Measurements from ENCODE around the gene RANGAP1.
"Not testable (repeated sequence)": the region's sequence is repeated elsewhere in the genome, so short reads cannot be mapped to it uniquely, and the experiment has no call there.

Gene RANGAP1

DNA sequence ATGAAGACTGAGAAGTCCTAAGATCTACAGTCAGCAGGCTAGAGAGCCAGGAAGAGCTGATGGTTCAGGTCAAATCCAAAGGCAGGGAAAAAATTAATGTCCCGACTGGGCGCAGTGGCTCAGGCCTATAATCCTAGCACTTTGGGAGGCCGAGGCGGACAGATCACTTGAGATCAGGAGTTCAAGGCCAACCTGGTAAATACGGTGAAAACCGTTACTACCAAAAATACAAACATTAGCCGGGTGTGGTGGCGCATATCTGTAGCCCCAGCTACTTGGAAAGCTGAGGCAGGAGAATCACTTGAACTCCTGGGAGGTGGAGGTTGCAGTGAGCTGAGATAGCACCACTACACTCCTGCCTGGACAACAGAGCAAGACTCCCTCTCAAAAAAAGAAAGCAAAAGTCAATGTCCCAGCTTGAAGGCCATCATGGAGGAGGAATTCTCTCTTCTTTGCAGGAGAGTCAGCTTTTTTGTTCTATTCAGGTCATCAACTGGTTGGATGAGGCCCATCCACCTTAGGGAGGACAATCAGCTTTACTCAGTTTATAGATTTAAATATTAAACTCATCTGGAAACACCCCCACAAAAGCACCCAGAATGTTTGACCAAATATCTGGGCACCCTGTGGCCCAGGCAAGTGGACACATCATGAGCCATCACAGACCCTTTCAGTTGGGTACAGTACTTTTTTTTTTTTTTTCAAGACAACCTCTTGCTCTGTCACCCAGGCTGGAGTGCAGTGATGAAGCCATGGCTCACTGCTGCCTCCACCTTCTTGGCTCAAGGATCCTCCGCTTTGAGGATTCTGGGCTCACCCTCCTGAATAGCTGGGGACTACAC, 11.1 kb upstream of the RANGAP1 start:
- no peak for DNase-seq

GRCh38 chr22:41294816-41295215, 8.8 kb upstream of the RANGAP1 start:
- DNase-seq: not testable (repeated sequence)

- DNase-seq: peak; percentile 80
Measured at GRCh38 chr22:41290262-41291221, 4.6 kb upstream of the RANGAP1 start.

GRCh38 chr22:41289671-41290070, 3.7 kb upstream of the RANGAP1 start:
- no peak for DNase-seq

GRCh38 chr22:41288245-41288946, 2.4 kb upstream of the RANGAP1 start:
- DNase-seq: peak; percentile 65

DNA sequence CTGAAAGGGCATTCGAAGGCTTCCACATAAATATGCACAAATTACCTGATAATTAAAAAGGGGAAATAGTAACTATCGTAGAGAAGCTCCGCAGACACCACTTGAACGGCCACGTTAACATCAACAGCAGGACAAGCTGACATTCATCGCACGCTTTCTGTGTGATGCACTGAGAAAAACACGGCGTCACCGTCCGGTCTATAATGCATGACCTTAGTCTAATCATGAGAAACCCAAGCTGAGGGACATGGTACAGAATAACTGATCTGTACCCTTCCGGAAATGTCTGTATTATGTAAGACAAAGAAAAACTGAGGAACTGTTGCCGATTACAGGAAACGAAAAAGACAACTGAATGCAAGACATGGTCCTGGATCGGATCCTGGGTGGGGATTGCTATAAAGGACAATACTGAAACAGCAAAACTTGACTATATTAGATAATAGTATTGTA, 678 bp upstream of the RANGAP1 start:
- DNase-seq: no peak

DNA sequence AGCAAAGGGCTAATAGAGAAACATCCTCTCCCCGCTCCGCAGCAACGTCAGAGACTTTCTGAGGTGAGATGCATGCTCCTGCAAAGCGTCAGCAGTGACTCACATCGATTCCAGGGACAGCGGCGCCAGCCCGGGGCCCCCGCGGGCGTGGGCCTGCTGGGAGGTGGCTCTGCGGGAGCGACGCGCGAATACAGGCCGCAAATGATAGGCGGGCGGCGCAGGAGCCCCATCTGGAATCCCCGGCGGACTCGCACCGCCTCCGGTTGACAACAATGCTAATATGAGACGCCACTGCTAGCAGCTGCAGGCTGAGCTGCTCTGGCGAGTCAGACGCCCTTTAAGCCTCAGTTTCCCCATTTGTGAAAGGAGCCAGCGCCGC, 557 bp downstream of the RANGAP1 start:
- peak; percentile 81 for DNase-seq

- DNase-seq: no peak
Measured at GRCh38 chr22:41284465-41284864, 1.5 kb downstream of the RANGAP1 start.

DNA sequence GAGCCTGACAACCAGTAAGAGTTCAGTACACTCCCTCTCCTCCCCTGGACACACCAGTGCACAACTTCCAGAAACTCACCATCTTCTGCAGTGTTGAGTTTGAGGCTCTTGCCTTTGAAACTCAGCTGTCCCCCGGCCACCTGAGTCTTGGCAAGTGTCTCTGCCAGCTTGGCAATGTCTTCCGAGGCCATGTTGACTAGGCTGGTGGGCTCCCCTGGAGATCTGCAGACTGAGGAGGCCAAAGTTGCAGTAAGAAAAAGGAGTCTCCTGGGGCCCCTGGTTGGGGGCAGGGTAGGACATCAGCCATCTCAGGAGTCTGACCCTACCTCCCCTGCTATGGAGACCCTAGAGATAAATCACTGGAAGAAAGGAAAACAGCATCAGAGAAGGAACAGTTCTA, 5.1 kb downstream of the RANGAP1 start:
- no peak for DNase-seq

GRCh38 chr22:41280065-41280464, 5.9 kb downstream of the RANGAP1 start:
- no peak for DNase-seq

GRCh38 chr22:41274856-41275255, 11.1 kb downstream of the RANGAP1 start:
- DNase-seq: no peak

GRCh38 chr22:41273128-41273527, 12.9 kb downstream of the RANGAP1 start:
- DNase-seq: no peak

DNA sequence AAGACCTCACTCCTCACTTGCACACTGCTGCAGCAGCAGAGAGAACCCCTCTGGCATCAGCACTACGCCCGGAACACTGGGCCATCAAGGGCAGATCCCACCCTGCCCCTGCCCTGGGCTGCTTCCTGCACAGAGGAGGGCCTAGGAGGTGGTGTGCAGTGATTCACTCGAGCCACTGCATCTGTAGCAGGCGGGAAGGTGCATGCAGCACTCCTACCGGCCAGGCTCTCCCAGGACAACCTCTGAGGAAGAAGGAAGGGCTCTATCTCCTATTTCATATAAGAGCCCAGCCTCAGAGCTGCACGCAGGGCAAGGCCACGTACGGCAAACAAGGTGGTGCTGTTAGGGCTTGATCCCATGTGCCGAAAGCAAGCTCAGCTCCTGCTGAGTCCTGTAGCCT, 14.2 kb downstream of the RANGAP1 start:
- DNase-seq: no peak

GRCh38 chr22:41267958-41268357, 18.0 kb downstream of the RANGAP1 start:
- no peak for DNase-seq

DNA sequence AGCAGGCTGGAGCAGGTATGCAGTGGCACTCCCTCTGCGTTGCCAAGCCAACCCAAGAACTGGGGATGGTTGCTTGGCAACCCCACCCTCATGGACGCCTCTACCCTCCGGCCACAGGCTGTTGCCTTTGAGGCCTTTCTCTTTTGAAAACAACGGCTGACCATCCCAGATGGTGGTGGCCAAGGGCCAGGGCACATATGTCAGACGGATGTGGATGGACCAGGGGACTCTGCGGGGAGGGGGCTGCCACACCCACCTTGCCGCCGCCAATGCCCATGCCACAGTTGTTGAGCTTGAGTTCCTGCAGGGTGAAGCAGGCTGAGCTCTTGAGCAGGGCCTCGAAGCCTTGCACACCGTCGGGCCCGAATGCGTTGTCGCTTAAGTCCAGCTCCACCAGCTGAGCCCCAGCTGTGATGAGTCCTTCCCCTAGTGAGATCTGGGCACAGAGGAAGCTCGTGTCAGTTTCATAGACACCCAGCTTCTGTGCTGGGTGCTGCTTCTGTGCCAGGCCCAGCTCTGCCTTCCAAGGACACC, 21.5 kb downstream of the RANGAP1 start:
- DNase-seq: no peak

DNA sequence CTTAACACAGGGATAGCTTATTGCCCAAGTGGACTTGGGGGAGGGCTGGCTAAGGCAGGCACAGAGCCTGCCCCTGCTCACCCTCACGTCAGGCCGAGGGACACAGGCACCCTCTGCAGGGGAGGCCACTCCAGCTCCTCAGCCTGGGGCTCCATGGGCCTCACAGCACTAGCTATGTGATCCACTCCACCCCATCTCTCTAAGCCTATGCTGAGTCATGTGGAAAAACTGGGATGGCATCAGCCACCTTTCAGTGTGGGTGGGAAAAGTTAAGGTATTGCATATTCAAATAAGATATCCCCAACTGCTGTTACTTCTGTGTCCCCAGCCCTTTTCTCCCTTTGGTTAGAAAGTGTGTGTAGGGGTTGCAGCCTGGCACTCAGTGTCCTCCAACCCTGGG, 22.3 kb downstream of the RANGAP1 start:
- DNase-seq: no peak

DNA sequence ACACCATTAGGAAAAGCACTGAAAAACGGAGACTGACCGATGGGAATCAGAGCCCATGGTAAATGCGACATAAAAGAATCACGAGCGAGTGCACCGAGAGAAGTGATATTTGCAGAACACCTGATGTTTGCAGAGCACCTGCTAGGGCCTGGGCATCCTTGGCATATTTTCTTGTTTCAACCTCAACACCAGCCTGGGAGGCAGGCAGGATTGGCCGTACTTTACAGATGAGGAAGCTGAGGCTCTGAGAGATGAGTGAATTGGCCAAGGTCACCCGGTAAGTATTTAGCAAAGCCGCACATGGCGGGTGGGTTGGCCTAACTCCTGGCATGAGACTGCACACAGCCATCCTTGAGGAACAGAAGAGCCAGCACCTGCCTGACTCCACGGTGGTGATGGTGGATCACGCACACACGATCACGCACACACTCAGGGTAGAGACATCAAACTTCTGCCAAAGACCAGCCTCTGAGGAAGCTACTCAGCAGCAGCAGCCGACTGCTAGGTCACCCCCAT, 23.7 kb downstream of the RANGAP1 start:
- DNase-seq: no peak

DNA sequence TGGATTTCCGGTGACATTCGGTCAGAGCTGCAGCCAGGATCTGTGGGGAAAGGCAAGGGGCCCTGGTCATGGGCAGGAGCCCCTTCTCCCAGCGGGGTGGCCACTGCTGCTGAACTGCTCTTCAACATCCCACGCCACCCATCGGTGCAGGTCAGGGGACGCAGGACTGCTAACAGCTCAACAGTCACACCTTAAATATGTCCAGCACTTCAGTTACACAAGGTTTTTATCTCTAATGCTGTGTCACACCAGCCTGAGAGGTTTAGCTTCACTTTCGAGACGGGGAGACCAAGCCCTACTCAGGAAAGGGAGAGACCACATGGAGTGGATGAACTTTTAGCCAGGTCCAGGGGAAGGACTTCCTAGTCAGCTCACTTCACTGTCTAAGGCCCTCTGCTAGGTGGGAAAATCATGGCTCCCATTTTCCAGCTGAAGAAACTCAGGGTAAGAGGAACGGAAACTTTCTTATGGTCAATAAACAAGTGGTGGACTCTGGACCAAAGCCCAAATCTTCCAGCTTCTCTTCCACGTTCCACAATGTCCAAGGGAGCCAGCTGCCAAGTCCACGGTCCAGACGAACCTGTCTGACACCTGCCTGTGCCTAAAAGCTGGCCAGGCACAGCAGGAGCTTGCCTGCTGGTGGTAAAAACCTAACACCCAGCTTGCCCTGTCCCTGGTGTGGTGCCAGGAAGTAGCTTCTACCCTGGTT, 24.3 kb downstream of the RANGAP1 start:
- DNase-seq: no peak

DNA sequence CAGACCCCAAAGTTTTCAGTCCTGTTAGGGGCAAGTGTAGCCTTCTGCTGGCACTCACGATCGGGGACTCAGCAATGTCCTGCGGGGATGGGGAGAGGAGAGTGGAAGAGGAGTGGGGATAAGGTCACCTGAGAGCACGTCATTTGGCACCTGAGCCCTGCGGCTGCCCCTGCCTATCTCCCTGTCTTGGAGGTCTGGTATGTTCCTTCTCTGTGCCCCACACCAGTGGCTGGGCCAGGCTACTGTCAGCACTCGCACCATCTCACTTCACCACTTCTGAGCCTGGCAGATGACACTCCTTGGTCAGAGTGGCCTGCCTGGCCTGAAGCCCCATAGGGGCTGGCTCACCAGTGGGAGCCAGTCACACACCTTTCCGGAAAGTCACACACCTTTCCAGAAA, 25.1 kb downstream of the RANGAP1 start:
- no peak for DNase-seq

DNA sequence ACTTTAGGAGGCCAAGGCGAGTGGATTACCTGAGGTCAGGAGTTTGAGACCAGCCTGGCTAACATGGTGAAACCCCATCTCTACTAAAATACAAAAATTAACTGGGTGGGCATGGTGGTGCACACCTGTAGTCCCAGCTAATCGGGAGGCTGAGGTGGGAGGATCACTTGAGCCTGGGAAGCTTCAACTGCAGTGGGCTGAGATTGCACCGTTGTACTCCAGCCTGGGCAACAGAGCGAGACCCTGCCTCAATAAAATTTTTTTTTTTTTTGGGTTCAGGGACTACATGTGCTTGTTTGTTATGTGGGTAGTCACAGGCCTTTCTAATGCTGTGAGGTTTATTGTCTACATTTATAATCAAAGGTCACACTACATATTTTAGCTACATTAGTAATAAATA, 26.2 kb downstream of the RANGAP1 start:
- DNase-seq: not testable (repeated sequence)

- DNase-seq: no peak
Measured at GRCh38 chr22:41257696-41258095, 28.3 kb downstream of the RANGAP1 start.
